HL-60 (cell line): Measurements from ENCODE around the gene DARS1.

Experiments
- DNase-seq, 2 experiments: peaks; one replicate each; pipeline ENCODE4 v3.0.0-alpha.2; 2010 to 2020; ENCODE audit warnings: low read depth in 1 of 2, low spot score in 1 of 2
- H3K27ac ChIP-seq: fragments of 250-450 bp; sonication (Bioruptor Pico); replicated peaks from 2 replicates; pipeline ENCODE4 v1.5.1; 2020; ENCODE audit warnings: mild to moderate bottlenecking, moderate library complexity
- H3K27me3 ChIP-seq: fragments of 250-450 bp; sonication (Bioruptor Pico); 2 replicates; pipeline ENCODE4 v1.5.1; 2021; ENCODE audit warnings: mild to moderate bottlenecking, moderate library complexity; ENCODE audit not compliant: insufficient read depth, poor library complexity, severe bottlenecking
- H3K4me3 ChIP-seq: replicated peaks from 2 replicates; pipeline ENCODE4 v1.5.1; 2011; ENCODE audit warnings: mild to moderate bottlenecking, control low read depth, low read length; ENCODE audit not compliant: insufficient read depth
- CTCF ChIP-seq: IDR thresholded peaks from one replicate; pipeline ENCODE4 v1.5.1; 2011; ENCODE audit warnings: low read length, control low read depth, inconsistent platforms; ENCODE audit not compliant: insufficient read depth
- GABPA ChIP-seq: IDR thresholded peaks from 2 replicates; pipeline ENCODE4 v1.6.1; 2012; ENCODE audit warnings: low read depth
- POLR2AphosphoS5 ChIP-seq: IDR thresholded peaks from 2 replicates; pipeline ENCODE4 v1.6.1; 2012; ENCODE audit warnings: low read depth
- REST ChIP-seq: IDR thresholded peaks from 2 replicates; pipeline ENCODE4 v1.6.1; 2012; ENCODE audit warnings: low read depth; ENCODE audit not compliant: insufficient replicate concordance
- SPI1 ChIP-seq: IDR thresholded peaks from 2 replicates; pipeline ENCODE4 v1.6.1; 2012; ENCODE audit warnings: low read depth, mild to moderate bottlenecking, borderline replicate concordance

The DARS1 gene

GRCh38 chr2:136027112-136027511 lies 41.7 kb upstream of the DARS1 start:
- Histone ChIP-seq H3K4me3 (no peak overlapping the region), H3K27me3 (no peaks in the 10 kb centered on the region), H3K27ac (0 out of 2 replicates have a peak overlapping the region, but pooled peaks have one; percentile 10)
- TF ChIP-seq REST (no peak), GABPA (no peak), SPI1 (no peak), POLR2AphosphoS5 (no peak), CTCF (no peak)
- DNase-seq, result no peak

GRCh38 chr2:136025057-136025973 lies 39.9 kb upstream of the DARS1 start:
- no peaks in the 10 kb centered on the region for H3K27me3 ChIP-seq
- no peak overlapping the region for H3K27ac ChIP-seq
- H3K4me3 ChIP-seq, result no peak overlapping the region
- TF ChIP-seq REST, result no peak
- TF ChIP-seq POLR2AphosphoS5, result no peak
- no peak for TF ChIP-seq CTCF
- DNase-seq, result no peak

- DNase-seq, result no peak
- TF ChIP-seq REST (no peak), GABPA (no peak), CTCF (no peak), POLR2AphosphoS5 (no peak), SPI1 (no peak)
- Histone ChIP-seq H3K4me3 (no peak overlapping the region), H3K27me3 (no peaks in the 10 kb centered on the region), H3K27ac (no peak overlapping the region; the same call in 1 of the 2 replicates)
Measured at GRCh38 chr2:136024616-136025015, 39.2 kb upstream of the DARS1 start.
